ENCODE data around the gene GRIP1. TPM values are rescaled to one million over a fixed set of nuclear protein-coding genes. Genes with fewer than 3 reads are reported as not detected.

The GRIP1 gene
- total and polyA plus RNA-seq, 2 experiments from 2014 or later = 5.1 to 13.7 TPM

DNA sequence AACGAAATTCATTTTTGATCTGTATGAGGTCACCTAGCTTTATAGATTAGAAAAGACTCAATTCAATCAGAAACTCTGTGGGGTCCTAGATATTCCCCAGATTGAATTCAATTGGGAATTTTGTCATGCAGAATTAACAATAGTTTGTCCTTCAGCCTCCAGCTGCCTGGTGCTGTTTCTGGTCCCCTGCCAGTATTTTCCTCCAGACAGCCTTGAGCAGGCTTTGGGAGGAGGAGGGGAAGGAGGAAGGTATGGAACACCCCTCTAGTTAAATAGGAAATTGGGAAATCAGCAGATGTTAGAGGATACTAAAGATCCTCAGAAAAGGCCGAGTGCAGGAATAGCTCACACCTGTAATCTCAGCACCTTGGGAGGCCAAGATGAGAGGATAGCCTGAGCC lies 10.6 kb downstream of the GRIP1 start:
- 0 out of 2 replicates have a peak overlapping the region, but pooled peaks have one; percentile 27 for H3K27ac Mint-ChIP-seq
- Histone ChIP-seq H3K9me2 (ENCODE audit: insufficient read depth) (no peaks in the 10 kb centered on the region), H2AFZ (no peak overlapping the region), H4K20me1 (replicated peaks; ENCODE audit: insufficient read depth) (no peaks in the 10 kb centered on the region), H3K79me2 (replicated peaks; ENCODE audit: insufficient read depth) (no peaks in the 10 kb centered on the region), H3K36me3 (ENCODE audit: insufficient read depth) (no peaks in the 10 kb centered on the region), H3K4me3 (no peak overlapping the region), H3K27me3 (ENCODE audit: insufficient read depth) (no peaks in the 10 kb centered on the region), H3K27ac (ENCODE audit: low read depth) (no peak overlapping the region), H3K4me2 (no peak overlapping the region), H3K4me1 (ENCODE audit: insufficient read depth) (0 out of 2 replicates have a peak, but pooled peaks cover 3% of the 10 kb centered on the region), H3F3A (replicated peaks; ENCODE audit: low read depth) (no peaks in the 10 kb centered on the region)
- no peak overlapping the region for H3K4me3 Mint-ChIP-seq
- H3K9me3 Mint-ChIP-seq = no peaks in the 10 kb centered on the region
- peaks cover 19% of the 10 kb centered on the region for H3K4me1 Mint-ChIP-seq
- ATAC-seq (no peak), DNase-seq (ENCODE audit: low spot score) (no peak)
- no peaks in the 10 kb centered on the region for H3K36me3 Mint-ChIP-seq (ENCODE audit: low read depth)
- no peak for TF ChIP-seq STAT1 (IDR thresholded peaks at IDR 0.05; ENCODE audit: unreplicated experiment)
- no peak for TF ChIP-seq CREB1 (CRISPR knock-in tag; IDR thresholded peaks at IDR 0.05; ENCODE audit: low read depth)
- TF ChIP-seq ETS1 (IDR thresholded peaks at IDR 0.05) = no peak
- TF ChIP-seq EZH2phosphoT487 (IDR thresholded peaks at IDR 0.05; ENCODE audit: unreplicated experiment) = no peak
- TF ChIP-seq, protein P1, sequence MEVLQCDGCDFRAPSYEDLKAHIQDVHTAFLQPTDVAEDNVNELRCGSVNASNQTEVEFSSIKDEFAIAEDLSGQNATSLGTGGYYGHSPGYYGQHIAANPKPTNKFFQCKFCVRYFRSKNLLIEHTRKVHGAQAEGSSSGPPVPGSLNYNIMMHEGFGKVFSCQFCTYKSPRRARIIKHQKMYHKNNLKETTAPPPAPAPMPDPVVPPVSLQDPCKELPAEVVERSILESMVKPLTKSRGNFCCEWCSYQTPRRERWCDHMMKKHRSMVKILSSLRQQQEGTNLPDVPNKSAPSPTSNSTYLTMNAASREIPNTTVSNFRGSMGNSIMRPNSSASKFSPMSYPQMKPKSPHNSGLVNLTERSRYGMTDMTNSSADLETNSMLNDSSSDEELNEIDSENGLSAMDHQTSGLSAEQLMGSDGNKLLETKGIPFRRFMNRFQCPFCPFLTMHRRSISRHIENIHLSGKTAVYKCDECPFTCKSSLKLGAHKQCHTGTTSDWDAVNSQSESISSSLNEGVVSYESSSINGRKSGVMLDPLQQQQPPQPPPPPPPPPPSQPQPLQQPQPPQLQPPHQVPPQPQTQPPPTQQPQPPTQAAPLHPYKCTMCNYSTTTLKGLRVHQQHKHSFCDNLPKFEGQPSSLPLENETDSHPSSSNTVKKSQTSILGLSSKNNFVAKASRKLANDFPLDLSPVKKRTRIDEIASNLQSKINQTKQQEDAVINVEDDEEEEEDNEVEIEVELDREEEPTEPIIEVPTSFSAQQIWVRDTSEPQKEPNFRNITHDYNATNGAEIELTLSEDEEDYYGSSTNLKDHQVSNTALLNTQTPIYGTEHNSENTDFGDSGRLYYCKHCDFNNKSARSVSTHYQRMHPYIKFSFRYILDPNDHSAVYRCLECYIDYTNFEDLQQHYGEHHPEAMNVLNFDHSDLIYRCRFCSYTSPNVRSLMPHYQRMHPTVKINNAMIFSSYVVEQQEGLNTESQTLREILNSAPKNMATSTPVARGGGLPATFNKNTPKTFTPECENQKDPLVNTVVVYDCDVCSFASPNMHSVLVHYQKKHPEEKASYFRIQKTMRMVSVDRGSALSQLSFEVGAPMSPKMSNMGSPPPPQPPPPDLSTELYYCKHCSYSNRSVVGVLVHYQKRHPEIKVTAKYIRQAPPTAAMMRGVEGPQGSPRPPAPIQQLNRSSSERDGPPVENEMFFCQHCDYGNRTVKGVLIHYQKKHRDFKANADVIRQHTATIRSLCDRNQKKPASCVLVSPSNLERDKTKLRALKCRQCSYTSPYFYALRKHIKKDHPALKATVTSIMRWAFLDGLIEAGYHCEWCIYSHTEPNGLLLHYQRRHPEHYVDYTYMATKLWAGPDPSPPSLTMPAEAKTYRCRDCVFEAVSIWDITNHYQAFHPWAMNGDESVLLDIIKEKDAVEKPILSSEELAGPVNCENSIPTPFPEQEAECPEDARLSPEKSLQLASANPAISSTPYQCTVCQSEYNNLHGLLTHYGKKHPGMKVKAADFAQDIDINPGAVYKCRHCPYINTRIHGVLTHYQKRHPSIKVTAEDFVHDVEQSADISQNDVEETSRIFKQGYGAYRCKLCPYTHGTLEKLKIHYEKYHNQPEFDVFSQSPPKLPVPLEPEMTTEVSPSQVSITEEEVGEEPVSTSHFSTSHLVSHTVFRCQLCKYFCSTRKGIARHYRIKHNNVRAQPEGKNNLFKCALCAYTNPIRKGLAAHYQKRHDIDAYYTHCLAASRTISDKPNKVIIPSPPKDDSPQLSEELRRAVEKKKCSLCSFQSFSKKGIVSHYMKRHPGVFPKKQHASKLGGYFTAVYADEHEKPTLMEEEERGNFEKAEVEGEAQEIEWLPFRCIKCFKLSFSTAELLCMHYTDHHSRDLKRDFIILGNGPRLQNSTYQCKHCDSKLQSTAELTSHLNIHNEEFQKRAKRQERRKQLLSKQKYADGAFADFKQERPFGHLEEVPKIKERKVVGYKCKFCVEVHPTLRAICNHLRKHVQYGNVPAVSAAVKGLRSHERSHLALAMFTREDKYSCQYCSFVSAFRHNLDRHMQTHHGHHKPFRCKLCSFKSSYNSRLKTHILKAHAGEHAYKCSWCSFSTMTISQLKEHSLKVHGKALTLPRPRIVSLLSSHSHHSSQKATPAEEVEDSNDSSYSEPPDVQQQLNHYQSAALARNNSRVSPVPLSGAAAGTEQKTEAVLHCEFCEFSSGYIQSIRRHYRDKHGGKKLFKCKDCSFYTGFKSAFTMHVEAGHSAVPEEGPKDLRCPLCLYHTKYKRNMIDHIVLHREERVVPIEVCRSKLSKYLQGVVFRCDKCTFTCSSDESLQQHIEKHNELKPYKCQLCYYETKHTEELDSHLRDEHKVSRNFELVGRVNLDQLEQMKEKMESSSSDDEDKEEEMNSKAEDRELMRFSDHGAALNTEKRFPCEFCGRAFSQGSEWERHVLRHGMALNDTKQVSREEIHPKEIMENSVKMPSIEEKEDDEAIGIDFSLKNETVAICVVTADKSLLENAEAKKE (CRISPR knock-in tag; IDR thresholded peaks at IDR 0.05) = no peak
- no peak for TF ChIP-seq ZNF331 (CRISPR knock-in tag; IDR thresholded peaks at IDR 0.05; ENCODE audit: low read depth)
- TF ChIP-seq ZNF114 (CRISPR knock-in tag; IDR thresholded peaks at IDR 0.05) = no peak
- TF ChIP-seq EZH2 (IDR thresholded peaks at IDR 0.05; ENCODE audit: low read depth, unreplicated experiment) = no peak
- TF ChIP-seq, protein P2, sequence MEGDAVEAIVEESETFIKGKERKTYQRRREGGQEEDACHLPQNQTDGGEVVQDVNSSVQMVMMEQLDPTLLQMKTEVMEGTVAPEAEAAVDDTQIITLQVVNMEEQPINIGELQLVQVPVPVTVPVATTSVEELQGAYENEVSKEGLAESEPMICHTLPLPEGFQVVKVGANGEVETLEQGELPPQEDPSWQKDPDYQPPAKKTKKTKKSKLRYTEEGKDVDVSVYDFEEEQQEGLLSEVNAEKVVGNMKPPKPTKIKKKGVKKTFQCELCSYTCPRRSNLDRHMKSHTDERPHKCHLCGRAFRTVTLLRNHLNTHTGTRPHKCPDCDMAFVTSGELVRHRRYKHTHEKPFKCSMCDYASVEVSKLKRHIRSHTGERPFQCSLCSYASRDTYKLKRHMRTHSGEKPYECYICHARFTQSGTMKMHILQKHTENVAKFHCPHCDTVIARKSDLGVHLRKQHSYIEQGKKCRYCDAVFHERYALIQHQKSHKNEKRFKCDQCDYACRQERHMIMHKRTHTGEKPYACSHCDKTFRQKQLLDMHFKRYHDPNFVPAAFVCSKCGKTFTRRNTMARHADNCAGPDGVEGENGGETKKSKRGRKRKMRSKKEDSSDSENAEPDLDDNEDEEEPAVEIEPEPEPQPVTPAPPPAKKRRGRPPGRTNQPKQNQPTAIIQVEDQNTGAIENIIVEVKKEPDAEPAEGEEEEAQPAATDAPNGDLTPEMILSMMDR (conservative IDR thresholded peaks at IDR 0.05; ENCODE audit: low read depth in 2 of 2) = no peak
- no peak for TF ChIP-seq POLR2AphosphoS5 (IDR thresholded peaks at IDR 0.05; ENCODE audit: low read depth)
- no peak for TF ChIP-seq JUNB (IDR thresholded peaks at IDR 0.05; ENCODE audit: unreplicated experiment)
- TF ChIP-seq, protein P3, sequence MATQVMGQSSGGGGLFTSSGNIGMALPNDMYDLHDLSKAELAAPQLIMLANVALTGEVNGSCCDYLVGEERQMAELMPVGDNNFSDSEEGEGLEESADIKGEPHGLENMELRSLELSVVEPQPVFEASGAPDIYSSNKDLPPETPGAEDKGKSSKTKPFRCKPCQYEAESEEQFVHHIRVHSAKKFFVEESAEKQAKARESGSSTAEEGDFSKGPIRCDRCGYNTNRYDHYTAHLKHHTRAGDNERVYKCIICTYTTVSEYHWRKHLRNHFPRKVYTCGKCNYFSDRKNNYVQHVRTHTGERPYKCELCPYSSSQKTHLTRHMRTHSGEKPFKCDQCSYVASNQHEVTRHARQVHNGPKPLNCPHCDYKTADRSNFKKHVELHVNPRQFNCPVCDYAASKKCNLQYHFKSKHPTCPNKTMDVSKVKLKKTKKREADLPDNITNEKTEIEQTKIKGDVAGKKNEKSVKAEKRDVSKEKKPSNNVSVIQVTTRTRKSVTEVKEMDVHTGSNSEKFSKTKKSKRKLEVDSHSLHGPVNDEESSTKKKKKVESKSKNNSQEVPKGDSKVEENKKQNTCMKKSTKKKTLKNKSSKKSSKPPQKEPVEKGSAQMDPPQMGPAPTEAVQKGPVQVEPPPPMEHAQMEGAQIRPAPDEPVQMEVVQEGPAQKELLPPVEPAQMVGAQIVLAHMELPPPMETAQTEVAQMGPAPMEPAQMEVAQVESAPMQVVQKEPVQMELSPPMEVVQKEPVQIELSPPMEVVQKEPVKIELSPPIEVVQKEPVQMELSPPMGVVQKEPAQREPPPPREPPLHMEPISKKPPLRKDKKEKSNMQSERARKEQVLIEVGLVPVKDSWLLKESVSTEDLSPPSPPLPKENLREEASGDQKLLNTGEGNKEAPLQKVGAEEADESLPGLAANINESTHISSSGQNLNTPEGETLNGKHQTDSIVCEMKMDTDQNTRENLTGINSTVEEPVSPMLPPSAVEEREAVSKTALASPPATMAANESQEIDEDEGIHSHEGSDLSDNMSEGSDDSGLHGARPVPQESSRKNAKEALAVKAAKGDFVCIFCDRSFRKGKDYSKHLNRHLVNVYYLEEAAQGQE (IDR thresholded peaks at IDR 0.05; ENCODE audit: unreplicated experiment) = no peak
- no peak for TF ChIP-seq NANOG (IDR thresholded peaks at IDR 0.05; ENCODE audit: borderline replicate concordance)
- peaks cover 4% of the 10 kb centered on the region for H3K27me3 Mint-ChIP-seq (ENCODE audit: insufficient read depth, low read depth, poor library complexity)
